MM.1S (cell line): ENCODE data around the gene VDAC2.

ENCODE experiments used
- EZH2phosphoT487 ChIP-seq: fragments of 300-600 bp; sonication (generic); IDR thresholded peaks from 2 replicates; pipeline ENCODE4 v1.6.1; 2018; ENCODE audit warnings: antibody characterized with exemption, low read length
- TF ChIP-seq, protein P1 (sequence below): fragments of 300-600 bp; sonication (generic); IDR thresholded peaks from 2 replicates; pipeline ENCODE4 v1.5.1; 2016; ENCODE audit warnings: antibody characterized with exemption, low read length, mixed read lengths

DNA sequence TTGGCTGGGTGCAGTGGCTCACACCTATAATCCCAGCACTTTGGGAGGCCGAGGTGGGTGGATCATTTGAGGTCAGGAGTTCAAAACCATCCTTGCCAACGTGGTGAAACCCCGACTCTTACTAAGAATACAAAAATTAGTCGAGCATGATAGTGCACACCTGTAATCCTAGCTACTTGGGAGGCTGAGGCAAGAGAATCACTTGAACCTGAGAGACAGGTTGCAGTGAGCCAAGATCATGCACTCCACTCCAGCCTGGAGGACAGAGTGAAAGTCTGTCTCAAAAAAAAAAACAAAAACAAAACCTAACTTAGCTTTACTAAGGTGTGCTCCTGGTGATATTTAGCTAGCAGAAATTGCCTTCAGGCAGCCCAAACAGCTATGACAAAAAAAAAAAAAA lies 24.3 kb upstream of the VDAC2 start:
- no peak for TF ChIP-seq EZH2phosphoT487
- TF ChIP-seq, protein P1, sequence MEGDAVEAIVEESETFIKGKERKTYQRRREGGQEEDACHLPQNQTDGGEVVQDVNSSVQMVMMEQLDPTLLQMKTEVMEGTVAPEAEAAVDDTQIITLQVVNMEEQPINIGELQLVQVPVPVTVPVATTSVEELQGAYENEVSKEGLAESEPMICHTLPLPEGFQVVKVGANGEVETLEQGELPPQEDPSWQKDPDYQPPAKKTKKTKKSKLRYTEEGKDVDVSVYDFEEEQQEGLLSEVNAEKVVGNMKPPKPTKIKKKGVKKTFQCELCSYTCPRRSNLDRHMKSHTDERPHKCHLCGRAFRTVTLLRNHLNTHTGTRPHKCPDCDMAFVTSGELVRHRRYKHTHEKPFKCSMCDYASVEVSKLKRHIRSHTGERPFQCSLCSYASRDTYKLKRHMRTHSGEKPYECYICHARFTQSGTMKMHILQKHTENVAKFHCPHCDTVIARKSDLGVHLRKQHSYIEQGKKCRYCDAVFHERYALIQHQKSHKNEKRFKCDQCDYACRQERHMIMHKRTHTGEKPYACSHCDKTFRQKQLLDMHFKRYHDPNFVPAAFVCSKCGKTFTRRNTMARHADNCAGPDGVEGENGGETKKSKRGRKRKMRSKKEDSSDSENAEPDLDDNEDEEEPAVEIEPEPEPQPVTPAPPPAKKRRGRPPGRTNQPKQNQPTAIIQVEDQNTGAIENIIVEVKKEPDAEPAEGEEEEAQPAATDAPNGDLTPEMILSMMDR: no peak
